GM19395 (cell line): ENCODE measurements around the gene MED14.

Experiments used
- ATAC-seq: cut with Tn5 transposase; IDR thresholded peaks from one replicate; pipeline ENCODE4 v1.9.1; 2021; ENCODE audit warnings: mild to moderate bottlenecking, moderate library complexity; ENCODE audit not compliant: unreplicated experiment

The MED14 gene

DNA sequence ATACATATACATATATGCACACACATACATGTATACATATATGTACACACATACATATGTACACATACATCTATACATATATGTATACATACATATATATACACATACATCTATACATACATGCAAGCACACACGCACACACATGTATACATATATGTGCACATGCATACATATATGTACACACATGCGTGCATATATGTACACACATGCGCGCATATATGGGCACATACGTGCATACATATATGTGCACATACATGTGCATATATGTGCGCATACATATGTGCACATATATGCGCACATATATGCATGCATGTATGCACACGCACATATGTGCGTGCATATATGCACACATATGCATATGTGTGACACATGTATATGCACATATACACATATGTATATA, 119.4 kb downstream of the MED14 start:
- ATAC-seq: no peak

DNA sequence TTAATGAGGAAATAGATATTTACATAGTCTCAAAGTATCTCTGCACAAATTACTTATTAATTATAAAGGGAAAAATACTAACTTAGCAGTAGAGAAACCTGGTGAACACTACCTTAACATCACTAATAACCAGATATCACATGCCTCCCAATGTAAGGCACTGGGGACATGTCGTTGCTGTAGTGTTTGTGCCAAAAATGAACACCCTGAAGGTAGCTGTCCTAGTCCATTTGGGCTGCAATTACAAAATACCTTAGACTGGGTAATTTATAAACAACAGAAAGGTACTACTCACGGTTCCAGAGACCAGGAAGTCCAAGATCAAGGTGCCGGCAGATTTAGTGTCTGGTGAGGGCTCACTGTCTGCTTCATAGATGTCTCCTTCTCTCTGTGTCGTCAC, 122.8 kb downstream of the MED14 start:
- no peak for ATAC-seq

DNA sequence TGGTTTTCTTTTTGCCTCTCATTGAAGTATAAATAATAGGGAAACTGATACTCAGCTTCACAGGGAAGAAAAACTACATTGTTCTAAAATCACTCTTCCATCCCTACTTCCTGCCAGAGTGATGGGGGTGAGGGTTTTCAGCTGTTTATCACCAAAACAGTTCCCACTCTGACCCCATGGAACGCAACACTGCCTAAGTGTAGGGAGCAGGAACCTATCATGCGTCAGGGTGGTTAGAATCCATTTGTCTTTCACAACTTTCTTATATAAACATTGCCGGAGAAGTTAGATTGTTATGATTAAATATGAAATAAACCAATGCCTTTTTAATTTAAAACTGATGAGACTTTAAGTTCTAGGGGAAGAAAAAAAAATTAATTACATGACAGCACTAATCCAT, 128.0 kb downstream of the MED14 start:
- no peak for ATAC-seq

DNA sequence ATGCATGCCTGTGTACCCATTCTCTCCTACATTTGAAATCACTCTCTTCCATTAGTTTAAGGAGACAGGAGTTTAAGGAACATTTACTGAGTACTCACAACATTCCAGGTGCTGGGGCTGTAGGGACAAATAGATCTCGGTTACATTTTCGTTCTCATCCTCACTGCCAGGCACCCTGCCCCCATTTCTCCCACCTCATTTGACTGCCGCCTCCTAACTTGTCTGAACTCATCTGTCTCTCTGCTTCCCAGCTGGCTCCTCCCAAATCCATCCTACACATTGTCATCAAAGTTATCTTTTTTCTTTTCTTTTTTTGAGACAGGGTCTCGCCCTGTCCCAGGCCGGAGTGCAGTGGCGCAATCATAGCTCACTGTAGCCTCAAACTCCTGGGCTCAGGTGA, 131.9 kb downstream of the MED14 start:
- no peak for ATAC-seq
